Measurements from ENCODE around the gene MYO1D. TPM values are rescaled to one million over a fixed set of nuclear protein-coding genes. Genes with fewer than 3 reads are reported as not detected.
A peak's percentile ranks its signal among the peaks of the same experiment; 100 is the strongest.

The MYO1D gene
- total RNA-seq, 1 experiment from 2014 or later: 23.5 TPM

GRCh38 chr17:32833526-32833925, 43.4 kb downstream of the MYO1D start:
- DNase-seq: no peak
- Histone ChIP-seq H3K9me3 (ENCODE audit: low read length) (no peaks in the 10 kb centered on the region), H2AFZ (ENCODE audit: low read length) (no peak overlapping the region), H3K27me3 (ENCODE audit: low read length) (no peaks in the 10 kb centered on the region), H3F3A (ENCODE audit: low read length, unreplicated experiment) (no peaks in the 10 kb centered on the region), H3K4me1 (ENCODE audit: insufficient read depth, low read length) (peaks cover 6% of the 10 kb centered on the region), H3K9ac (ENCODE audit: low read length) (no peak overlapping the region), H3K79me2 (ENCODE audit: low read length) (no peaks in the 10 kb centered on the region), H4K20me1 (ENCODE audit: low read length) (no peaks in the 10 kb centered on the region), H3K36me3 (ENCODE audit: low read depth, low read length) (no peaks in the 10 kb centered on the region), H3K27ac (ENCODE audit: low read length) (no peak overlapping the region), H3K4me3 (ENCODE audit: low read length) (no peak overlapping the region), H3K4me2 (ENCODE audit: low read length) (no peak overlapping the region), H3K9me2 (replicated peaks; ENCODE audit: low read length) (no peaks in the 10 kb centered on the region)
- BruUV-seq (replicated peaks): no TSS peak
- CTCF ChIA-PET: no interaction called here
- no peak for ATAC-seq
- POLR2A ChIA-PET (ENCODE audit: unreplicated experiment): interaction anchor here (0.6 kb wide), 1 partner anchor 611 kb away, joined by 3 read pairs; no protein-coding TSS in a partner anchor
- intact Hi-C loops (cut with micrococcal nuclease): no loop called here
- TF ChIP-seq EZH2phosphoT487 (IDR thresholded peaks at IDR 0.05; ENCODE audit: borderline replicate concordance, low read length) (no peak), CTCF (conservative IDR thresholded peaks at IDR 0.05; ENCODE audit: low read depth, low read length) (no peak), EZH2 (IDR thresholded peaks at IDR 0.05; ENCODE audit: low read length, unreplicated experiment) (no peak)

GRCh38 chr17:32833076-32833475, 43.8 kb downstream of the MYO1D start:
- intact Hi-C loops (cut with micrococcal nuclease): no loop called here
- Histone ChIP-seq H3K9me2 (replicated peaks; ENCODE audit: low read length) (no peaks in the 10 kb centered on the region), H3F3A (ENCODE audit: low read length, unreplicated experiment) (no peaks in the 10 kb centered on the region), H3K79me2 (ENCODE audit: low read length) (no peaks in the 10 kb centered on the region), H3K4me1 (ENCODE audit: insufficient read depth, low read length) (peaks cover 7% of the 10 kb centered on the region), H3K27ac (ENCODE audit: low read length) (no peak overlapping the region), H3K9ac (ENCODE audit: low read length) (no peak overlapping the region), H3K4me3 (ENCODE audit: low read length) (no peak overlapping the region), H3K36me3 (ENCODE audit: low read depth, low read length) (no peaks in the 10 kb centered on the region), H3K4me2 (ENCODE audit: low read length) (no peak overlapping the region), H4K20me1 (ENCODE audit: low read length) (no peaks in the 10 kb centered on the region), H3K27me3 (ENCODE audit: low read length) (no peaks in the 10 kb centered on the region), H2AFZ (ENCODE audit: low read length) (no peak overlapping the region), H3K9me3 (ENCODE audit: low read length) (no peaks in the 10 kb centered on the region)
- POLR2A ChIA-PET (ENCODE audit: unreplicated experiment): interaction anchor here (0.6 kb wide), 1 partner anchor 610 kb away, joined by 3 read pairs; no protein-coding TSS in a partner anchor
- ATAC-seq (no peak), DNase-seq (no peak)
- CTCF ChIA-PET: no interaction called here
- BruUV-seq (replicated peaks): no TSS peak
- TF ChIP-seq EZH2 (IDR thresholded peaks at IDR 0.05; ENCODE audit: low read length, unreplicated experiment): no peak
- no peak for TF ChIP-seq CTCF (conservative IDR thresholded peaks at IDR 0.05; ENCODE audit: low read depth, low read length)
- TF ChIP-seq EZH2phosphoT487 (IDR thresholded peaks at IDR 0.05; ENCODE audit: borderline replicate concordance, low read length): no peak

DNA sequence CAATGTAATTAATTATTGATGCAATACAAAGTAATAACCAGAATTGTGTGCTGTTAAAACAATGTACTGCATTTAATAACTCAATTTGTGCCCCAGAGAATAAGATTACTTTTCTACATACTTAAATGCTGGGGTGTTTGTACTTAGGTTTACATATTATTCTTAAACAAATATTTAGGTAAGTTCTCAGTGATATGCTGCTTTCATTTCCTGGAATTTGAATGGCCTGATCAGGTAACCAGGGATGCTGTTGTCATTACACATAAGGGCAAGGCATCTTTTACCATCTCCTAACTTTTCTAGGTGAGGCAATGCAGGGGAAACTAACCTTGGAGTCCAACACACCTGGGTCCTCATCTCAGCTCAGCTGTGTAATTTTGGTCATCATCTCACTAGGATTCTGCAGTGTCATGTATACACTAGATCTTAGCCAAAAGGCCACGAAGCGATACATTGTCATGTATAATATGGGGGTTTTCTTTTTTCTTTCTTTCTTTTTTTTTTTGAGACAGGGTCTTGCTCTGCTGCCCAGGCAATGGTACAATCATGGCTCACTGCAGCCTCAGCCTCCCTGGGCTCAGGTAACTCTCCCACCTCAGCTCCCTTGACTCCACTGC, 45.2 kb downstream of the MYO1D start:
- Histone ChIP-seq H3K4me1 (ENCODE audit: insufficient read depth, low read length) (peaks cover 12% of the 10 kb centered on the region), H4K20me1 (ENCODE audit: low read length) (no peaks in the 10 kb centered on the region), H3K27ac (ENCODE audit: low read length) (no peak overlapping the region), H3K9me2 (replicated peaks; ENCODE audit: low read length) (no peaks in the 10 kb centered on the region), H3K36me3 (ENCODE audit: low read depth, low read length) (no peaks in the 10 kb centered on the region), H3K27me3 (ENCODE audit: low read length) (no peaks in the 10 kb centered on the region), H3K79me2 (ENCODE audit: low read length) (no peaks in the 10 kb centered on the region), H3K9ac (ENCODE audit: low read length) (no peak overlapping the region), H3K4me2 (ENCODE audit: low read length) (no peak overlapping the region), H3F3A (ENCODE audit: low read length, unreplicated experiment) (no peaks in the 10 kb centered on the region), H3K9me3 (ENCODE audit: low read length) (no peaks in the 10 kb centered on the region), H3K4me3 (ENCODE audit: low read length) (no peak overlapping the region), H2AFZ (ENCODE audit: low read length) (no peak overlapping the region)
- BruUV-seq (replicated peaks): no TSS peak
- ChIA-PET POLR2A (ENCODE audit: unreplicated experiment) (no interaction called here), CTCF (no interaction called here)
- DNase-seq (no peak), ATAC-seq (peak; percentile 22; the same call in 1 of the 2 replicates)
- intact Hi-C loops (cut with micrococcal nuclease): loop anchor here (2.0 kb wide), 1 partner anchor 23 kb away; no protein-coding TSS in a partner anchor
- TF ChIP-seq CTCF (conservative IDR thresholded peaks at IDR 0.05; ENCODE audit: low read depth, low read length): no peak
